KMS-11 (cell line): ENCODE data around the gene MMS19.
A peak's percentile ranks its signal among the peaks of the same experiment; 100 is the strongest.

Source experiments
- H2AFZ ChIP-seq: fragments of 200-600 bp; sonication (generic); 2 replicates; pipeline ENCODE4 v1.6.1; 2016; ENCODE audit warnings: antibody characterized with exemption, mixed run types, low read depth
- H3K27ac ChIP-seq: fragments of 200-600 bp; sonication (generic); 2 replicates; pipeline ENCODE4 v1.6.1; 2016; ENCODE audit warnings: mild to moderate bottlenecking, mixed run types
- H3K27me3 ChIP-seq: fragments of 200-600 bp; sonication (generic); 2 replicates; pipeline ENCODE4 v1.6.1; 2017; ENCODE audit warnings: mild to moderate bottlenecking, low read depth, mixed run types, moderate library complexity; ENCODE audit not compliant: insufficient read depth
- H3K36me3 ChIP-seq: fragments of 200-600 bp; sonication (generic); 2 replicates; pipeline ENCODE4 v1.6.1; 2017; ENCODE audit warnings: mild to moderate bottlenecking, mixed run types; ENCODE audit not compliant: insufficient read depth
- H3K4me1 ChIP-seq: fragments of 200-600 bp; sonication (generic); 2 replicates; pipeline ENCODE4 v1.6.1; 2016; ENCODE audit warnings: mild to moderate bottlenecking, low read depth, mixed run types; ENCODE audit not compliant: poor library complexity, severe bottlenecking
- H3K4me2 ChIP-seq: fragments of 200-600 bp; sonication (generic); 2 replicates; pipeline ENCODE4 v1.7.0; 2016; ENCODE audit warnings: mild to moderate bottlenecking, mixed run types
- H3K4me3 ChIP-seq: fragments of 200-600 bp; sonication (generic); IDR thresholded peaks from 2 replicates; pipeline ENCODE4 v1.6.1; 2017; ENCODE audit warnings: low read depth, low read length, mixed read lengths; ENCODE audit not compliant: insufficient read depth
- H3K79me2 ChIP-seq: fragments of 200-600 bp; sonication (generic); 2 replicates; pipeline ENCODE4 v1.6.1; 2016; ENCODE audit warnings: low read depth, mixed run types; ENCODE audit not compliant: insufficient read depth
- H3K9ac ChIP-seq: fragments of 200-600 bp; sonication (generic); 2 replicates; pipeline ENCODE4 v1.6.1; 2016; ENCODE audit warnings: mild to moderate bottlenecking, mixed run types
- H4K20me1 ChIP-seq: fragments of 200-600 bp; sonication (generic); 2 replicates; pipeline ENCODE4 v1.6.1; 2016; ENCODE audit warnings: mild to moderate bottlenecking, mixed run types; ENCODE audit not compliant: insufficient read depth
- CTCF ChIP-seq: fragments of 200-600 bp; sonication (generic); conservative IDR thresholded peaks from 2 replicates; pipeline ENCODE4 v1.6.1; 2017; ENCODE audit warnings: low read depth, mild to moderate bottlenecking, antibody characterized with exemption, low read length, moderate library complexity, mixed read lengths

MMS19 gene

GRCh38 chr10:97498841-97499560 is 779 bp upstream of the MMS19 start, which contains the start of gene UBTD1:
UBTD1 (plus strand) TSS chr10:97498924; CDS start chr10:97499204, 280 bp downstream.
- no peaks in the 10 kb centered on the region for H3K36me3 ChIP-seq
- peaks cover 18% of the 10 kb centered on the region for H3K27me3 ChIP-seq
- peak within 1 kb of the TSS; percentile 95 for H3K9ac ChIP-seq
- peaks cover 35% of the 10 kb centered on the region for H3K79me2 ChIP-seq
- peak within 1 kb of the TSS; percentile 95 for H3K27ac ChIP-seq
- peak within 1 kb of the TSS; percentile 100 for H3K4me2 ChIP-seq
- peak within 1 kb of the TSS; percentile 92 for H2AFZ ChIP-seq
- peak within 1 kb of the TSS; percentile 27 for H3K4me3 ChIP-seq
- H4K20me1 ChIP-seq, result no peaks in the 10 kb centered on the region
- peaks cover 22% of the 10 kb centered on the region for H3K4me1 ChIP-seq
- TF ChIP-seq CTCF, result no peak

GRCh38 chr10:97497572-97498075 is 598 bp downstream of the MMS19 start:
- Histone ChIP-seq H3K9ac (peak overlapping the region; percentile 95), H3K4me1 (peaks cover 22% of the 10 kb centered on the region), H3K36me3 (no peaks in the 10 kb centered on the region), H3K27me3 (peaks cover 18% of the 10 kb centered on the region), H3K4me3 (peak overlapping the region; percentile 27), H3K79me2 (peaks cover 49% of the 10 kb centered on the region), H3K27ac (peak overlapping the region; percentile 95), H4K20me1 (no peaks in the 10 kb centered on the region), H3K4me2 (peak overlapping the region; percentile 100), H2AFZ (peak overlapping the region; percentile 92)
- TF ChIP-seq CTCF, result no peak

GRCh38 chr10:97494863-97495506 is 3.2 kb downstream of the MMS19 start:
- Histone ChIP-seq H3K27me3 (peaks cover 6% of the 10 kb centered on the region), H3K36me3 (no peaks in the 10 kb centered on the region), H4K20me1 (no peaks in the 10 kb centered on the region; the same call in 1 of the 2 replicates), H3K4me3 (no peak overlapping the region), H3K27ac (no peak overlapping the region), H3K4me2 (no peak overlapping the region), H2AFZ (no peak overlapping the region), H3K9ac (no peak overlapping the region), H3K79me2 (peaks cover 75% of the 10 kb centered on the region), H3K4me1 (peaks cover 35% of the 10 kb centered on the region)
- no peak for TF ChIP-seq CTCF

GRCh38 chr10:97494151-97494550 is 4.1 kb downstream of the MMS19 start:
- H3K79me2 ChIP-seq, result peaks cover 84% of the 10 kb centered on the region
- H3K36me3 ChIP-seq, result no peaks in the 10 kb centered on the region
- no peaks in the 10 kb centered on the region; the same call in 1 of the 2 replicates for H4K20me1 ChIP-seq
- no peak overlapping the region for H3K27ac ChIP-seq
- no peak overlapping the region for H3K4me3 ChIP-seq
- TF ChIP-seq CTCF, result no peak
- H3K27me3 ChIP-seq, result no peaks in the 10 kb centered on the region; the same call in 1 of the 2 replicates
- H3K4me1 ChIP-seq, result peaks cover 35% of the 10 kb centered on the region
- no peak overlapping the region for H3K9ac ChIP-seq
- no peak overlapping the region for H2AFZ ChIP-seq
- H3K4me2 ChIP-seq, result no peak overlapping the region
